HTR-8/SVneo (cell line): ENCODE data around the gene DENND5A.
A peak's percentile ranks its signal among the peaks of the same experiment; 100 is the strongest.

Source experiments
- DNase-seq: peaks from one replicate; pipeline ENCODE4 v3.0.0; 2011; ENCODE audit warnings: low spot score, mixed read lengths; ENCODE audit not compliant: insufficient read length
- FAIRE-seq: peaks from 2 replicates; lab custom pipeline; 2011; peaks lifted over from hg19 to GRCh38; lab: Jason Lieb, UNC

The DENND5A gene

DNA sequence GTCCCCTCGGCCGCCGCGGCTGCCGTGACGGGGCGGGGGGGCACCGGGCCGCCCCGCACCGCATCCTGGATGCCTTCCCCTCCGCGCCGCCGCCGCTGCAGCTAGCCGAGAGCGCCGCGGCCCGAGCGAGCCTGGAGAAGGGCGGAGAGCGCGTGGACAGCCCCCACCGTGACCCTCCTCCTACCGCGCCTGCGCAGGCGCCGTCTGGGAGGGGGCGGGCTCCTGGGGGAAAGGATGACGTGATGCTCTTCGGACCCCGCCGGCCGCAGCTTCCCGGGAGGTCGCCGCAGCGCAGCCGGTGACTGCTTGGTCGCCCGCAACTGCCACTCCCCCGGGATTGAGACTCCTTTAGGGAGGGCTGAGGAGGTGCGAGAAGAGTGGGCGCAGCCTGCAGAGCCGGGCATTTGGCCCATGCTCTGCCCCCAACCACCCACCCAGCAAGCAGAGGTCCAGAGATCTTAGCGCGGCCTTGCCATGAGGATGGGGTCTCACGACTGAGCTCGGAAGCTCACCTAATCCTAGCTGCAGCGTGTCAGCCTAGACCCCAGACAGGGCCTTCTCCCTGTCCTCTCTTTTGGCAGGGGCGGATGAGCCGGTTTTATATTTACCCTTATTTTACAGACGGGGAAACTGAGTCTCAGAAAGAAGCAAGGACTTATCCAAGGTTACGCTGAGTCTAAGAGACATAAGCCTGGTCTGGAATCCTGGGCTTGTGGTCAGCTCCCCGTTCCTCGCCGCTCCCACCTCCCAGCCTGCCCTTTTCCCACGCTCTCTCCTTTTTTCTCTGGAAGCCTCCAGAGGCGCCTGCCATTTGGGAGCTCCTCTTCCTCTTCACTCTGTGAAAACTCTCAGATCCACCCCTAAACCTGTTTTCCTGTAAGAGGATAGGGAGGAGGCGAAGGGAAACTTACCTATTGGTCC, at the start of gene DENND5A:
DENND5A (minus strand) TSS at position 140 of the 921 bp plus-strand sequence. CDS start 281 bp downstream, outside the sequence.
- FAIRE-seq = peak; percentile 74
- peak; percentile 98 for DNase-seq

DNA sequence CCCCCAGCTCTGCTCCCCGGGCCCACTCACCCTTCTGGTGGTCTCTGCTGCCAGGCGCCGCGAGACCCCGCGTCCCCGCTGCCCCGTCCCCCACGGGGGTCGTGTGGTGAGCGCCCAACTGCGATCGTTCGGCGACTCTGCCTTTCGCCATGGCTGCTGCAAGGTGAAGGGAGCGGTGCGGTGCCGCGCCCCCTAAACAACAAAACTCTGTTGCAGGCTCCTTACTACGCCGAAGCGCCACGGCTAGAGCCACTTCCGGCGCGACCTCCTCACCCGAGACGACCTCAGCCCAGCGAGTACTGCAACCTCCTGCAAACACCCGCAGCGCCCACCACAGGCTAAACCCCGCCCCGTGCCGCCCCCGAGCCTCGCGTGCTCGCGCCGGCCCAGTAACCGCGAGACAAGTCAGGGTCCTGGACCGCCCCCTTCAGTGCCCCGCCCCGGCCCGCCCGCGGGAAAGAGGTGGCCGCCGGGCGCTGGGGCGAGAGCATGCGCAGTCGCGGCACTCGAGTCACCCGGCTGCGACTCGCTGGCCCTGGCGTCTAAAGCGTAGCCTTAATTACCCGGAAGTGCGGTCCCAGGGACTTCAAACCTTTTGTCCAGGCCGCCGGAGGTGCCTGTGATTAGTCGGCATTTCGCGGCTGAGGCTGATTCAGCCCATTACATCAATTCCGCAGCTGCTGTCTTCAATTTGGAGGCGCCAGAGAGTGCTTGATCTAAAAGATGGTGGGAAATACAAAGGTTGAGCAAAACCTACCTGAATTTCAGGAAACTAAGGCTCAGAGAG, 49.3 kb upstream of the DENND5A start, which contains the start of gene TMEM41B:
TMEM41B (minus strand) TSS at position 303 of the 787 bp plus-strand sequence; CDS start at position 151, 152 bp downstream.
- FAIRE-seq (peak; percentile 66), DNase-seq (peak; percentile 100)

DNA sequence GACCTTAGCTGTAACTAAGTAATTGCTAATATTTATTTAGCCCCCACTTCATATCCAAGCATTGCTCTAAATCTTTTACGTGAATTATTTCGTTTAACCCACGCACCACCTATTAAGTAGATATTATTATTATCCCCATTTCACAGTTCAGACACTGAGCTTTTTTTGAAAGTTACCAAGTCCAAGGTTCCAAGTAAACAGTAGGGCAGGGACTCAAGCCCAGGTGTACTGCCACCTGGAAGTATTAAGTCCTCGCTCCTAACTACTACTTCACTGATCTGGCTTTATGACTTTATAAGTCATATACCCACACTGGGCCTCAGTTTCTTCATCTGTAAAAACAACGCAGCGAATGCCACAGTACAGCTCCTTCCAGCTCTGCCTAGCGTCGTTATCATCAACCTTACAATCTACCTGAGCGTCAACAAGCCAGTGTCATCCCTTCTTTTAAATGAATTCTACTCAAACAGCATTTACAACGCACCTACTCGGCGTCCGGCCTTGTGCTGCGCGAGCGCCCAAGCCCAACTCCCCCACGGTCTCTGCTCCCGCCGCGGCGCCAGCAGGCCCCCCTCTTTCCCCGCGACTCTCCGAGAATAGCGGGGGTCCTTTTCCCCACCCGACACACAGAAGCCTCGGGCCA, 48.6 kb upstream of the DENND5A start:
- FAIRE-seq (no peak), DNase-seq (no peak)

DNA sequence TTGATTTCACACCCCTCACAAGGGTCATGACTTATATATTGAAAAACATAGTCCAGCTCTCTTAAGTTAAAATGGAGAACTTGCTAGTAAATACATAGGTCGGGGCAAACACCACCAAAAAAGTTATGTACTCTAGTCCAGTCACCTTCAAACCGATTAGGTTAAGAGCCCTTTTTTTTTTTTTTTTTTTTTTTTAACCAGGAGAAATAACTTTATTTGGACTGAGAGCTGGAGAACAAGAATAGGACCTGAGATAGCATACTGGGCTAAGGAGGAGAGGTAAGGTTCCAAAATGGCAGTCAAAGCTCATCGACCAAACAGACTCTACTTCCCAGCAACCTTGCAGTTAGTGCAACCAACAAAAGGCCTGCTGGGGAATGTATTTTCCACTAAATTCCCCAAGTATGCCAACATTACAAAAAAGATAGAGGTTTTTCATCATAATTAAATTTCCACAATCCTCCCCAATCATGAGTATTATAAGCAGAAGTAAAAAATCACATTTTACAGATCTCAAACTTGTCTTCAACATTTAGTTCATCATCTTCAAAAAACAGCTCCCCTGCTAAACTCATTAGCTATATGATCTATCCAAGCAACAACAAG, 45.4 kb upstream of the DENND5A start:
- no peak for DNase-seq
- FAIRE-seq = no peak

DNA sequence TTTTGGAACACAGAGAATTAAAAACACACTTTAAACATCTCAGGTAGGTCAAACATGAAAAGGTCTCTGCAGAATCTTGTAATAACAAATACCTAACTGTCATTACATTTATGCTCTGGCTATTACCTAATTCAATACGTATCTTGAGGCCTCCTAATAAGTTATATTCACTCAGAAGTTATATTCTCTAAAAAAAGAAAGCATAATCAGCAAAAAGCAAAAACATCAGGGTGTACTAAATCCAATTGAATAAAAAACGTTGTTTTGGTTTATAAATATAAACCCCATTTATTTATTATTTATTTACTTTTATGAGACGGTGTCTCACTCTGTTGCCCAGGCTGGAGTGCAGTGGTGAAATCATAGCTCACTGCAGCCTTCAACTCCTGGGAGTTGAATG, 39.0 kb upstream of the DENND5A start:
- FAIRE-seq = no peak
- no peak for DNase-seq

DNA sequence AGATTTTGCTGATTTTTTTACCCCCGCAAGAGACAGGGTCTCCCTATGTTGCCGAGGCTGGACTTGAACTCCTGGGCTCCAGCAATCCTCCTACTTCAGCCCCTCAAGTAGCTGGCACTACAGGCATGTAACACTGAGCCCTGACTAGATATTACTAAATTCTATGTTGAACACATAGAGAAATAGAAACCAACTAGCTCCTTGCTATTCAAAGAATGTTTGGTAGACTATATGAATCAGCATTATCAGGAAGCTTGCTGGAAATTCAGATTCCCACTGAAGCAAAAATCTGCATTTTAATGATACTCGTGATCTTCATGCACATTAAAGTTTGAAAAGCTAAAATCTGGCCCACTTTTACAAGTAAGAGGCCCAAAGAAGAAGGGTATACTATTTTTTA, 37.3 kb upstream of the DENND5A start:
- FAIRE-seq = no peak
- no peak for DNase-seq

DNA sequence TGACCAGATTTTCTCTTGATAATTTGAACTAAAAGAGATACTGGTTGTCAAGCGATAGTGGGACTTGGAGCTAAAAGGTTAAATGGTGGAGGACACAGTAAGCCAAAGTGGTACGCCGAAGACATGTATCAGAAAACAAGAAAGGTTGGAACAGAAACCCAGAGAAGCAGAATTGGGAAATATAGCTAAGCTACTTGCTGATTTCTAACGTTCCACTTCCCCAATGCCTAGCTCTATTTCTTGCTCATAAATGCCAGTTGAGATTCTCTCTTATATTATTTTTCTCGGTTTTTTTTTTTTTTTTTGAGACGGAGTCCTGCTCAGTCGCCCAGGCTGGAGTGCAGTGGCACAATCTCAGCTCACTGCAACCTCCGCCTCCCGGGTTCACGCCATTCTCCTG, 36.6 kb upstream of the DENND5A start:
- DNase-seq (no peak), FAIRE-seq (no peak)

DNA sequence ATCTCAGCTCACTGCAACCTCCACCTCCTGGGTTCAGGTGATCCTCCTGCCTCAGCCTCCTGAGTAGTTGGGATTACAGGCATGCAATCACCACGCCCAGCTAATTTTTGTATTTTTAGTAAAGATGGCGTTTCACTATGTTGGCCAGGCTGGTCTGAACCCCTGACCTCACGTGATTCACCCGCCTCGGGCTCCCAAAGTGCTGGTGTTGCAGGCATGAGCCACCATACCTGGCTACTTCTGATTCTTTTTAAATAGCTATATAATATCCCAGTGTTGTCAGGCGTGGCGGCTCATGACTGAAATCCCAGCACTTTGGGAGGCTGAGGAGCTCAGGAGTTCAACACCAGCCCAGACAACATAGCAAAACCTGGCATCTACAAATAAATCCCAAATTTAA, 28.5 kb upstream of the DENND5A start:
- no peak for FAIRE-seq
- no peak for DNase-seq

DNA sequence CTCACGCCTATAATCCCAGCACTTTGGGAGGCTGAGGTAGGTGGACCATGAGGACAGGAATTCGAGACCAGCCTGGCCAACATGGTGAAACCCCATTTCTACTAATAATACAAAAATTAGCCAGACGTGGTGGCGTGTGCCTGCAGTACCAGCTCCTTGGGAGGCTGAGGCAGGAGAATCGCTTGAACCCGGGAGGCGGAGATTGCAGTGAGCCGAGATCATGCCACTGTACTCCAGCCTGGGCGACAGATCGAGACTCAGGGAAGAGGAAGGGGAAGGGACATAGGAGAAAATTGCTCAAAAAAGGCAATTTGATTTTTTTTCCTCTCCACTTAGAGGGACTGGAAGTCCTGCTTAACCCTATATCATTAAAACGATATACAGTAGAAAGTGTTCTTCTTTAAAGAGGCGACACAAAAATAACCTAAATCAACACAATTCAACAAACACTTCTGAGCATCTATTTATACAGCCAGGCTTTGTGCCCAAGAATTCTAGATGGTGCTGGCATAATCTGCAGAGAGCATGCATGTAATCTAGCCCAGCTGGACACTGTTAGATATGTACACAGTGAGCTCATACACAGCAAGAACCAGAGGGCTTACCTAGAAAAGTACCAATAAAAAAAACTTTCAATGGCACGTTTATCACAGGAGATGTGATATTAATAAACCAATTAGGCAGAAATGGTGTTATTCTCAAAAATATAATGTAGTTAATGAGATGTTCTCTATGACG, 20.9 kb upstream of the DENND5A start:
- FAIRE-seq (no peak), DNase-seq (no peak)

DNA sequence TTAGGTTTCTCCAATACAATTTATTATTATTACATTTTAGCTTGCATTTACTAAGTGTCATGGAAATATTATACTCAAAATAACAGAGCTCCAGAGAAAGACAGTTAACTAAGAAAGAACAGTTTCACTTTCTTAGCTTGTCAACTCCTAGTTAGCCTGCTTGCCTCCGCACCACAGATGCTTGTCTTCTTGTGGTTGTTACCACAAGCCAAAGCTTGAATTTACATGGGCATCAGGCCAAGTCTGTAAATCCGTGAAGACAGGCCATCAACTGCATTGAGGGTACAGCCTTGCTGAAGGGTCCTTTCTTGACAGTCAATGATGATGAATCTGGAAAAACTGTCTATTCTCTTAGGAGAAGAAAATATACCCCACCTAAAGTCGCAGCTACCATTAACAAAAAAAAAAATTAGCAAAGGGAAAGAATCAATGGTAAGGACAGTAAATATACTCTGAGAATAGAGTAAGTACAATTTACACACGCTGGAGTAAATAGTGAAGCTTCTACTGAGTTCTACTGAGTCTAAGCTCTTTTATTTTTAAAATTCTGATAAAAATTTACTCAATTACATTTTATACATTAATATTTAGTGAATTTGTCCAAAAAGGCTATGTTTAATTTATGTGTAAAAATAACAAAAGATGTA, 15.6 kb upstream of the DENND5A start:
- peak; percentile 41 for DNase-seq
- peak; percentile 86 for FAIRE-seq

DNA sequence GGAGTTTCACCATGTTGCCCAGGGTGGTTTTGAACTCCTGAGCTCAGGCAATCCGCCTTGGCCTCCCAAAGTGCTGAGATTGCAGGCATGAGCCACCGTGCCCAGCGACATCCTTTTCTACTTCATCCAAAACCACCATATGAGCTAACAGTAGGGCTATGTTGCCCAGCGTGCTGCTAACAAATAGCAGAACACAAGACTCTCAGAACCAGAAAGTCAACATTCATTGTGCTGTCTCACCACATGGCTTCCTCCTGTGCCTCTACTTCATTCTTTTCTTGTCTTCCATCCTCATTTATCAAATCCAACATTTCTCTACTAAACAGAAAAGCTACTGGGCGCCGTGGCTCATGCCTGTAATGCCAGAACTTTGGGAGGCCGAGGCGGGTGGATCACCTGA, 12.0 kb upstream of the DENND5A start:
- no peak for DNase-seq
- FAIRE-seq = no peak

DNA sequence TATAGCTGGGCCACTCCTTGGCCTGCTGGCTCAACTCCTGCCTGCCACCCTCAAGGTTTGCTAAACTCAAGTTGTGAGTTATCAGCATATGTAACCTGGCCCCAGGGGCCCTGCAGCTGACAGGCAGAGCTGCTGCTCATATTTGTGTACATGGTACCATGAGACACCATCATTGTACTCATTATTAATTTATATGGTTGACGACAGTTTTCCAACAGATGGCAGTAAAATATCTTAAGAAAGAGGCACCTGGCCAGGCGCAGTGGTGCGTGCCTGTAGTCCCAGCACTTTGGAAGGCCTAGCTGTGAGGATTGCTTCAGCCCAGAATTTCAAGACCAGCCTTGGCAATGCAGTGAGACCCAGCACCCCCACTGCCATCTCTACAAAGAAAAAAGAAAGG, 11.4 kb upstream of the DENND5A start:
- FAIRE-seq = no peak
- no peak for DNase-seq

DNA sequence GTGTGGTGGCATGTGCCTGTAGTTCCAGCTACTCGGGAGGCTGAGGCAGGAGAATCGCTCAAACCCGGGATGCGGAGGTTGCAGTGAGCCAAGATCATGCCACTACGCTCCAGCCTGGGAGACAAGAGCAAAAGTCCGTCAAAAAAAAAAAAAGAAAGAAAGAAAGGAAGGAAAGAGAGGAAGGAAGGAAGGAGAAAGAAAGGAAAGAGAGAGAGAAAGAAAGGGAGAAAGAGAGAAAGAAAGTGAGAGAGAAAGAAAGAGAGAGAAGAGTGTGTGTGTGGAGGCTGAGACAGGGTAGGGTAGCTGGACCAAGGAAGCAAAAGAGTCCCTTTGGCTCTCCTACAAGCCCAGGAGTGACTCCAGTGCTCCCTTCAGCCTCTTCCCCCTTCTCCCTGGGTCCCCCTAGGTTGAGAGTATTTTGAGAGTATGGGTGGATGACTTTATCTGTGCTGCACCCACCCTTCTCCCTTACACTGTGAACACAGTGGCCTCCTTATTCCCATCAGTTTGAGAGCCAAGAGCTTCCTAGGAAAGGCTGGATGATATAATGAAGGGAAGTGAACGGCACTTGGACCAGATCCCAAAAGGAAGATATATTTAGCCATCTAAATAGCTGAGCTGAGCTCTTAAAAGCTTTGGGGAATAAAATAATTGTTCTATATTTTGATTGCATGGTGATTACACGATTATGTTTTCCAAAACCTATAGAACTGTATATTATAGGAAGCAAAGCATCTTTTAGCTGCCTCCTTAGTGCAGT, 9.5 kb upstream of the DENND5A start:
- FAIRE-seq = no peak

DNA sequence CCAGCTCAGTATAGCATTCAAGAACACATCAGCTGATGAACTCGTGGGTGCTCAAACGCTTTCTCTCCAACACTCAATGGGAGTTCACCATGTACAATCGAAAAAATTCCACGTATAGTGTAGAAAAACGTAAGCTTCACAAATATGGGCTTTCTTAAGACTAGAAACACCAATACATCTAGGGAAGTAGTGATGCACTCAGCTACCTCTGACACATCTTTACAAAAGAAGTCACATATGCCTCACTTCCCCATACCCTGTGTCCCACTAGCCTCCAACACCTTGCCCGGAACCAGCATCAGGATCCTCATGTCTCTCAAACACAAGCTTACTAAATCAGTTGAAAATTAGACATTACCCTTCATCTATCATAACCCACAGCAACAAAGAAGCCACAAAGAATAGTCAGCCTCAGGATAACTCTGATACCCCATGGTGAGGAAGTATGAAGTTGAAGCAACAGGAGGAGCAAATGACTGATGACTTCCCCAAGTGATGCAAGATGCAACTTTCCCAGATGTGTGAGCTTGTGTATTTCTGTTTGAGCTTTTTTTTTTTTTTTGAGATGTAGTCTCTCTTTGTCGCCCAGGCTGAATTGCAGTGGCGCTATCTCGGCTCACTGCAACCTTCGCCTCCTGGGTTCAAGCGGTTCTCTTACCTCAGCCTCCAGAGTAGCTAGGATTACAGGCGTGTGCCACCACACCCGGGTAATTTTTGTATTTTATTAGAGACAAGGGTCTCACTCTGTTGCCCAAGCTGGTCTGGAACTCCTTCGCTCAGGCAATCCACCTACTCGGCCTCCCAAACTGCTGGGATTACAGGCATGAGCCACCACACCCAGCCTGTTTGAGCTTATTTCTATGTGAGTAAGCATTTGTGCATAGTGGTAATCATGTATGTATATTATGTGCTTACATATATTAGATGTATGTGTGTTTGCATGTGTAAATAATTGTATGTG, 8.5 kb upstream of the DENND5A start:
- DNase-seq = no peak
- no peak for FAIRE-seq

More for the DNA sequence above, 9.5 kb upstream of the DENND5A start:
- no peak for DNase-seq

DNA sequence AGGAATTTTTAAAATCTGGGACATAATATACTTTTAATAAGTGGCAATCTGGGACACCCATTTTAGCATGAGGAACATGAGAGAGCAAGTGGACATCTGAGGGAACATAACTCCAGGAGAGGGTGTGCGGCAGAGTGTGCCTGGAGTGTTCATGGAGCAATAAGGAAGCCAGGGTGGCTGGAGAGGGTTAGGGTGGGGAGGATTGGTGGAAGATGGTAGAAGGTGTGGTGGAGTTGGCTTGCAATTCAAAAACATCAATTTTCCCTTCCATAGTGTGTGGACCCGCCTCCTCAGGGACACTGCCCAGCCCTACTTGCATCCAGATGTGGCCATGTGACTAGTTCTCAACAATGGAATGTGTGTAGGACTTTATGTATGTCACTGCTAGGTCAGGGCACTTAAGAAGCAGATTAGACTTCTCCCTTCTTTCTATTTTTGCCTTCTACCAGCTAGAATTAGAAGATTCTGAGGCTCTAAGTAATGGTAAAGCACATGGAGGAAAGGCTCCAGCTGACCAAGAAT, 4.4 kb upstream of the DENND5A start:
- DNase-seq = no peak
- FAIRE-seq = peak; percentile 46

DNA sequence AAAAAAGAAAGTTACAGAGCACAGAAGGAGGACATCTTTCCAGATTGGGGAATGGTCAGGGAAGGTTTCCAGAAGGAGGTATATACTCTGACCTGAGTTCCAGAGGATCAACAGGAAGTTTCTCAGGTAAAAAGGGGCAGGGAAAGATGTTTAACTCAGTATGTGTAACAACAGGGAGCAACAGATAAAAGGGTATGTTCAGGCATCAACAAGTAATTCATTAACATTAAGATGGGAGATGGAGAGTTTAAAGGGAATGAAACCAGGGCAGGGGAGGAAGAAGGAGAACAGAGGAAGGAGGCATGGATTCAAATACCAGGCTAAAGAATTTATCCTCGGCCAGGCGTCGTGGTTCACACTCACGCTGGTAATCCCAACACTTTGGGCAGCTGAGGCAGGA, 2.5 kb upstream of the DENND5A start:
- FAIRE-seq = no peak
- no peak for DNase-seq

DNA sequence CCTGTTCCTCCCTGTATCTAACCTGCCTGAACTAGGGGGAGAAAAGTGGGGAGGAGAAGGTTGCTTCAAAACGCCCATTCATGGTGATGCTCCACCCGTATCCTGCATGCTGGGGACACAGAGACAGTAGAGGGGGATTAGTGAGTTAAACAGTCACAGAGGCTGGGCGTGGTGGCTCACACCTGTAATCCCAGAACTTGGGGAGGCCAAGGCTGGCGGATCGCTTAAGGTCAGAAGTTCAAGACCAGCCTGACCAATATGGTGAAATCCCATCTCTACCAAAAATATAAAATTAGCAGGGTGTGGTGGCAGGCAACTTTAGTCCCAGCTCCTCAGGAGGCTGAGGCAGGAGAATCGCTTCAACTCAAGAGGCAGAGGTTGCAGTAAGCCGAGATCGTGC, 1.8 kb upstream of the DENND5A start:
- DNase-seq (no peak), FAIRE-seq (no peak)
